Smooth muscle cell (in vitro differentiated cells): Measurements from ENCODE around the gene TRPM2. TPM values are rescaled to one million over a fixed set of nuclear protein-coding genes. Genes with fewer than 3 reads are reported as not detected.

Experiments
- DNase-seq: peaks from one replicate; lab custom pipeline; 2025; ENCODE audit not compliant: unreplicated experiment; lab: John Stamatoyannopoulos, UW
- H2AFZ ChIP-seq: fragments of 200-600 bp; sonication (generic); 2 replicates; pipeline ENCODE4 v1.6.0; 2016; ENCODE audit warnings: antibody characterized with exemption, low read depth, mild to moderate bottlenecking
- H3F3A ChIP-seq: fragments of 200-600 bp; sonication (generic); 2 replicates; pipeline ENCODE4 v1.6.0; 2017; ENCODE audit warnings: antibody characterized with exemption, low read depth
- H3K27ac ChIP-seq: fragments of 200-600 bp; sonication (generic); 2 replicates; pipeline ENCODE4 v1.5.1; 2016; ENCODE audit warnings: low read depth, mild to moderate bottlenecking
- H3K27me3 ChIP-seq: fragments of 200-600 bp; sonication (generic); 2 replicates; pipeline ENCODE4 v1.6.1; 2016; ENCODE audit warnings: low read depth, mild to moderate bottlenecking
- H3K36me3 ChIP-seq: fragments of 200-600 bp; sonication (generic); 2 replicates; pipeline ENCODE4 v1.5.1; 2016; ENCODE audit warnings: low read depth
- H3K4me1 ChIP-seq: fragments of 200-600 bp; sonication (generic); 2 replicates; pipeline ENCODE4 v1.5.1; 2016; ENCODE audit warnings: low read depth
- H3K4me2 ChIP-seq: fragments of 200-600 bp; sonication (generic); 2 replicates; pipeline ENCODE4 v1.6.0; 2016; ENCODE audit warnings: mild to moderate bottlenecking
- H3K4me3 ChIP-seq: fragments of 200-600 bp; sonication (generic); 2 replicates; pipeline ENCODE4 v1.5.1; 2016; ENCODE audit warnings: mild to moderate bottlenecking
- H3K79me2 ChIP-seq: fragments of 200-600 bp; sonication (generic); 2 replicates; pipeline ENCODE4 v1.6.0; 2016; ENCODE audit warnings: low read depth, mild to moderate bottlenecking
- H3K9ac ChIP-seq: fragments of 200-600 bp; sonication (generic); 2 replicates; pipeline ENCODE4 v1.6.0; 2016; ENCODE audit warnings: low read depth
- H3K9me3 ChIP-seq: fragments of 200-600 bp; sonication (generic); replicated peaks from 2 replicates; pipeline ENCODE4 v1.5.1; 2016; ENCODE audit warnings: low read depth
- H4K20me1 ChIP-seq: fragments of 200-600 bp; sonication (generic); 2 replicates; pipeline ENCODE4 v1.6.0; 2016; ENCODE audit warnings: low read depth
- CTCF ChIP-seq: fragments of 200-600 bp; sonication (generic); IDR thresholded peaks from 2 replicates; pipeline ENCODE4 v1.5.1; 2017; ENCODE audit warnings: borderline replicate concordance, mild to moderate bottlenecking, antibody characterized with exemption; ENCODE audit not compliant: insufficient read depth, poor library complexity, severe bottlenecking
- WGBS: methylation state at CpG from one replicate; pipeline ENCODE4 v1.1.7; 2016; ENCODE audit warnings: low lambda C conversion rate; 5-methylcytosine and 5-hydroxymethylcytosine counted together
- polyA plus RNA-seq: library from polyadenylated mRNA; unstranded; fragments of >200 nt; fragmentation: Nextera tagmentation; extraction: Ambion mirVana; gene quantifications from 2 replicates; pipeline ENCODE4 v1.2.1, GENCODE V29; 2016
- total RNA-seq: library from RNA; depleted of rRNA; stranded (reverse); fragments of >200 nt; gene quantifications from 2 replicates; pipeline ENCODE4 v1.2.3, GENCODE V29; 2014

The TRPM2 gene
- total and polyA plus RNA-seq, 2 experiments from 2014 or later = 0.31 TPM; not detected in 1

GRCh38 chr21:44424608-44425306 lies 71.3 kb downstream of the TRPM2 start:
- no peaks in the 10 kb centered on the region for H4K20me1 ChIP-seq
- H3K9me3 ChIP-seq = no peaks in the 10 kb centered on the region
- H3K4me2 ChIP-seq = no peak overlapping the region
- no peaks in the 10 kb centered on the region for H3K79me2 ChIP-seq
- no peak overlapping the region for H3K27ac ChIP-seq
- no peak overlapping the region for H2AFZ ChIP-seq
- 94% methylated on average over 28 of the region's 30 CpGs for WGBS
- no peaks in the 10 kb centered on the region for H3K4me1 ChIP-seq
- no peak for DNase-seq
- H3K27me3 ChIP-seq = no peaks in the 10 kb centered on the region
- no peaks in the 10 kb centered on the region for H3K36me3 ChIP-seq
- H3K9ac ChIP-seq = no peak overlapping the region
- H3K4me3 ChIP-seq = no peak overlapping the region
- H3F3A ChIP-seq = no peaks in the 10 kb centered on the region
- no peak for TF ChIP-seq CTCF

- DNase-seq = no peak
- H3K27ac ChIP-seq = no peak overlapping the region
- TF ChIP-seq CTCF = no peak
- H3K27me3 ChIP-seq = no peaks in the 10 kb centered on the region
- no peaks in the 10 kb centered on the region for H3K36me3 ChIP-seq
- H4K20me1 ChIP-seq = no peaks in the 10 kb centered on the region
- H2AFZ ChIP-seq = no peak overlapping the region
- no peaks in the 10 kb centered on the region for H3K79me2 ChIP-seq
- WGBS = 91% methylated on average over 39 of the region's 40 CpGs
- H3F3A ChIP-seq = no peaks in the 10 kb centered on the region
- H3K4me2 ChIP-seq = no peak overlapping the region
- H3K9me3 ChIP-seq = no peaks in the 10 kb centered on the region
- no peaks in the 10 kb centered on the region for H3K4me1 ChIP-seq
- no peak overlapping the region for H3K4me3 ChIP-seq
- no peak overlapping the region for H3K9ac ChIP-seq
Observed at GRCh38 chr21:44425307-44425894, 72.0 kb downstream of the TRPM2 start.

GRCh38 chr21:44425895-44426662 lies 72.7 kb downstream of the TRPM2 start:
- Histone ChIP-seq H3F3A (no peaks in the 10 kb centered on the region), H2AFZ (no peak overlapping the region), H3K79me2 (no peaks in the 10 kb centered on the region), H3K4me1 (no peaks in the 10 kb centered on the region), H3K9me3 (no peaks in the 10 kb centered on the region), H3K4me2 (no peak overlapping the region), H3K27ac (no peak overlapping the region), H3K4me3 (no peak overlapping the region), H3K9ac (no peak overlapping the region), H4K20me1 (no peaks in the 10 kb centered on the region), H3K27me3 (no peaks in the 10 kb centered on the region), H3K36me3 (no peaks in the 10 kb centered on the region)
- WGBS = 91% methylated on average over 9 of the region's 13 CpGs
- DNase-seq = no peak
- no peak for TF ChIP-seq CTCF
